IMR-90 (cell line): ENCODE data around the gene LCN12. TPM values are rescaled to one million over a fixed set of nuclear protein-coding genes. Genes with fewer than 3 reads are reported as not detected.
A peak's percentile ranks its signal among the peaks of the same experiment; 100 is the strongest.

ENCODE experiments used
- ATAC-seq: fragments of 200-7000 bp; cut with Tn5 transposase; 2 replicates; pipeline ENCODE4 v1.9.1; 2020; ENCODE audit warnings: low read depth, mild to moderate bottlenecking, moderate library complexity
- BruUV-seq: library from RNA; stranded (reverse); fragments of 400-500 nt; replicated peaks from 2 replicates; lab custom pipeline; 2021; lab: Mats Ljungman, UMichigan
- CTCF ChIA-PET: fragments of 300-600 bp; formaldehyde crosslinking; extraction: SDS; loops from one replicate; lab custom pipeline; 2021; ENCODE audit warnings: antibody characterized with exemption; lab: Yijun Ruan, JAX
- POLR2A ChIA-PET: fragments of 300-600 bp; sonication (Branson Sonifier 250); formaldehyde crosslinking; loops from one replicate; lab custom pipeline; 2022; ENCODE audit warnings: antibody characterized with exemption; ENCODE audit not compliant: unreplicated experiment; lab: Charles Lee
- DNase-seq: peaks from one replicate; pipeline ENCODE4 v3.0.0; 2013
- H2AFZ ChIP-seq: replicated peaks from 2 replicates; pipeline ENCODE3; 2013; ENCODE audit warnings: low read length, mild to moderate bottlenecking; ENCODE audit not compliant: poor library complexity
- H2AK5ac ChIP-seq: 2 replicates; pipeline ENCODE4 v1.6.1; 2013; ENCODE audit warnings: low read depth, low read length, inconsistent platforms
- H2AK9ac ChIP-seq: replicated peaks from 2 replicates; pipeline ENCODE3; 2013; ENCODE audit warnings: mild to moderate bottlenecking, low read depth, low read length, moderate library complexity; ENCODE audit not compliant: poor library complexity
- H2BK120ac ChIP-seq: 2 replicates; pipeline ENCODE4 v1.6.1; 2013; ENCODE audit warnings: low read depth, low read length, inconsistent platforms
- H2BK15ac ChIP-seq: 3 replicates; pipeline ENCODE4 v1.6.1; 2013; ENCODE audit warnings: low read depth, low read length, inconsistent platforms
- H2BK20ac ChIP-seq: 2 replicates; pipeline ENCODE4 v1.6.1; 2013; ENCODE audit warnings: low read depth, mild to moderate bottlenecking, inconsistent platforms, low read length, moderate library complexity
- H2BK5ac ChIP-seq: 2 replicates; pipeline ENCODE4 v1.6.1; 2013; ENCODE audit warnings: mild to moderate bottlenecking, low read depth, low read length, inconsistent platforms; ENCODE audit not compliant: poor library complexity, severe bottlenecking
- H3K14ac ChIP-seq: replicated peaks from 2 replicates; pipeline ENCODE4 v1.6.1; 2013; ENCODE audit warnings: low read depth, low read length, inconsistent platforms
- H3K18ac ChIP-seq: 2 replicates; pipeline ENCODE4 v1.6.1; 2013; ENCODE audit warnings: low read depth, low read length, control low read depth
- H3K23ac ChIP-seq: 2 replicates; pipeline ENCODE4 v1.6.1; 2013; ENCODE audit warnings: low read depth, low read length, inconsistent platforms
- H3K27ac ChIP-seq: 2 replicates; pipeline ENCODE4 v1.5.1; 2013; ENCODE audit warnings: mild to moderate bottlenecking, control low read depth, low read length; ENCODE audit not compliant: insufficient read depth
- H3K27me3 ChIP-seq: 2 replicates; pipeline ENCODE4 v1.6.1; 2013; ENCODE audit warnings: low read length; ENCODE audit not compliant: control insufficient read depth, insufficient read depth
- H3K36me3 ChIP-seq: 2 replicates; pipeline ENCODE4 v1.6.1; 2013; ENCODE audit warnings: low read length, mixed read lengths; ENCODE audit not compliant: control insufficient read depth, insufficient read depth
- H3K4ac ChIP-seq: 2 replicates; pipeline ENCODE4 v1.6.1; 2013; ENCODE audit warnings: low read depth, low read length, inconsistent platforms
- H3K4me1 ChIP-seq: 2 replicates; pipeline ENCODE4 v1.6.1; 2013; ENCODE audit warnings: low read length, mixed read lengths; ENCODE audit not compliant: control insufficient read depth, insufficient read depth
- H3K4me2 ChIP-seq: 2 replicates; pipeline ENCODE4 v1.6.1; 2013; ENCODE audit warnings: low read depth, mild to moderate bottlenecking, control low read depth, low read length, moderate library complexity
- H3K4me3 ChIP-seq: 2 replicates; pipeline ENCODE4 v1.5.1; 2013; ENCODE audit warnings: low read depth, mild to moderate bottlenecking, control low read depth, low read length, moderate library complexity; ENCODE audit not compliant: insufficient read depth
- H3K56ac ChIP-seq: 2 replicates; pipeline ENCODE4 v1.6.1; 2013; ENCODE audit warnings: low read length, inconsistent platforms; ENCODE audit not compliant: insufficient read depth; ENCODE audit errors: extremely low read depth
- H3K79me1 ChIP-seq, 2 experiments: 2 replicates each; pipeline ENCODE4 v1.6.1; 2013; ENCODE audit warnings: low read length in 2 of 2, inconsistent platforms in 1 of 2, low read depth in 1 of 2
- H3K9ac ChIP-seq: 2 replicates; pipeline ENCODE4 v1.6.1; 2013; ENCODE audit warnings: low read depth, low read length, control low read depth
- H3K9me1 ChIP-seq: 2 replicates; pipeline ENCODE4 v1.6.1; 2013; ENCODE audit warnings: low read length, inconsistent platforms; ENCODE audit not compliant: insufficient read depth
- H3K9me3 ChIP-seq: 2 replicates; pipeline ENCODE4 v1.6.1; 2013; ENCODE audit warnings: low read length; ENCODE audit not compliant: control insufficient read depth, insufficient read depth
- H4K20me1 ChIP-seq: 2 replicates; pipeline ENCODE4 v1.6.1; 2013; ENCODE audit warnings: low read length, inconsistent platforms; ENCODE audit not compliant: insufficient read depth
- H4K5ac ChIP-seq: 2 replicates; pipeline ENCODE4 v1.6.1; 2013; ENCODE audit warnings: mild to moderate bottlenecking, low read depth, low read length, control low read depth
- H4K8ac ChIP-seq, 2 experiments: 2 replicates each; pipeline ENCODE4 v1.6.1; 2013; ENCODE audit warnings: low read depth in 2 of 2, low read length in 2 of 2, control low read depth in 1 of 2, inconsistent platforms in 1 of 2
- H4K91ac ChIP-seq: 2 replicates; pipeline ENCODE4 v1.6.1; 2013; ENCODE audit warnings: low read depth, low read length, inconsistent platforms; ENCODE audit not compliant: insufficient read depth
- MAFK ChIP-seq: IDR thresholded peaks from 2 replicates; pipeline ENCODE4 v1.6.1; 2012; ENCODE audit warnings: low read depth, low read length, improper control_type of control experiment
- MAZ ChIP-seq: IDR thresholded peaks from 2 replicates; pipeline ENCODE4 v1.6.1; 2012; ENCODE audit warnings: low read depth, mild to moderate bottlenecking, low read length, improper control_type of control experiment, moderate library complexity, borderline replicate concordance
- MXI1 ChIP-seq: IDR thresholded peaks from 2 replicates; pipeline ENCODE4 v1.6.1; 2012; ENCODE audit warnings: low read depth, mild to moderate bottlenecking, low read length, moderate library complexity, borderline replicate concordance
- RFX5 ChIP-seq: IDR thresholded peaks from 2 replicates; pipeline ENCODE4 v1.8.0; 2012; ENCODE audit warnings: low read depth, mild to moderate bottlenecking, low read length, moderate library complexity
- WGBS, 2 experiments: methylation state at CpG; one replicate each; pipeline versions ENCODE4 v1.1.5 to v1.1.7; 2013; ENCODE audit warnings: missing lambda C conversion rate in 2 of 2; ENCODE audit not compliant: insufficient read length in 1 of 2; ENCODE audit errors: extremely low coverage in 2 of 2; 5-methylcytosine and 5-hydroxymethylcytosine counted together
- dilution Hi-C: fragments of 300-500 bp; cut with HindIII; formaldehyde crosslinking; loops from one replicate; pipeline ENCODE4 v1.14.3; 2018; ENCODE audit warnings: low sequenced_read_pairs; ENCODE audit not compliant: unreplicated experiment
- in situ Hi-C: fragments of 300-500 bp; cut with MboI; formaldehyde crosslinking; loops from 3 replicates; pipeline ENCODE4 v1.14.3; 2019; ENCODE audit warnings: low sequenced_read_pairs, inconsistent platforms, mixed read lengths
- intact Hi-C: fragments of 100-400 bp; cut with micrococcal nuclease; formaldehyde crosslinking; loops from 2 replicates; pipeline ENCODE4 v1.10.0; 2022
- polyA plus RNA-seq, 3 experiments: library from polyadenylated mRNA; depleted of rRNA; stranded (reverse); fragments of >200 nt; gene quantifications; 2 replicates each; pipeline ENCODE4 v1.2.3, GENCODE V29; 2012; ENCODE audit warnings: low replicate concordance in 1 of 3
- total RNA-seq: library from RNA; depleted of rRNA; stranded (reverse); fragments of >200 nt; gene quantifications from 2 replicates; pipeline ENCODE4 v1.2.3, GENCODE V29; 2012

LCN12 gene
- total and polyA plus RNA-seq, 2 of the 4 experiments (the other 2 are of a cell fraction), result 0.12 TPM; not detected in 1

GRCh38 chr9:136939431-136939995 lies 12.6 kb upstream of the LCN12 start:
- H3K9me3 ChIP-seq, result no peaks in the 10 kb centered on the region
- intact Hi-C loops (no loop called here), in situ Hi-C loops (no loop called here), dilution Hi-C loops (no loop called here)
- ChIA-PET POLR2A (no interaction called here), CTCF (no interaction called here)
- H3K27ac ChIP-seq, result no peak overlapping the region
- peak overlapping the region; percentile 35 for H2AFZ ChIP-seq
- no peak overlapping the region for H2AK9ac ChIP-seq
- DNase-seq (no peak), ATAC-seq (no peak)
- no peak overlapping the region for H4K91ac ChIP-seq
- H2BK20ac ChIP-seq, result no peak overlapping the region
- H4K20me1 ChIP-seq, result peaks cover 22% of the 10 kb centered on the region
- no peak overlapping the region for H3K4me2 ChIP-seq
- no peak overlapping the region for H3K23ac ChIP-seq
- no peak overlapping the region for H2AK5ac ChIP-seq
- 90% methylated on average over 15 of the region's 28 CpGs; no CpG with 5 or more reads in 1 of the 2 experiments for whole genome bisulfite sequencing, 2 experiments
- H3K79me1 ChIP-seq, result peaks cover 8 to 44% of the 10 kb centered on the region in 2 experiments
- no peak overlapping the region for H4K8ac ChIP-seq
- no TSS peak for BruUV-seq
- no peak overlapping the region for H3K9ac ChIP-seq
- 0 out of 2 replicates have a peak, but pooled peaks cover 4% of the 10 kb centered on the region for H3K9me1 ChIP-seq
- H3K4ac ChIP-seq, result no peak overlapping the region
- H3K4me3 ChIP-seq, result no peak overlapping the region
- no peak overlapping the region for H2BK120ac ChIP-seq
- TF ChIP-seq MAZ (no peak), MXI1 (no peak), RFX5 (no peak), MAFK (no peak)
- H3K18ac ChIP-seq, result no peak overlapping the region
- no peak overlapping the region for H2BK5ac ChIP-seq
- H3K4me1 ChIP-seq, result peaks cover 4% of the 10 kb centered on the region
- H3K14ac ChIP-seq, result no peak overlapping the region
- H3K56ac ChIP-seq, result no peak overlapping the region
- no peak overlapping the region for H2BK15ac ChIP-seq
- H4K5ac ChIP-seq, result no peak overlapping the region
- H3K27me3 ChIP-seq, result no peaks in the 10 kb centered on the region
- H3K36me3 ChIP-seq, result peaks cover 48% of the 10 kb centered on the region
